ENCODE results near the gene ZNF616. TPM values are rescaled to one million over a fixed set of nuclear protein-coding genes. Genes with fewer than 3 reads are reported as not detected.

ZNF616 gene
- polyA plus RNA-seq (2012; ENCODE audit: insufficient read depth, insufficient read length), result 4.0 TPM

GRCh38 chr19:52139252-52140031, at the start of gene ZNF616:
ZNF616 (minus strand) TSS chr19:52139938; CDS start chr19:52130512, 9,426 bp downstream.
- DNase-seq (ENCODE audit: low read depth, low spot score), result peak; percentile 88
- H3K4me3 ChIP-seq (ENCODE audit: low read length), result peak within 1 kb of the TSS; percentile 99

DNA sequence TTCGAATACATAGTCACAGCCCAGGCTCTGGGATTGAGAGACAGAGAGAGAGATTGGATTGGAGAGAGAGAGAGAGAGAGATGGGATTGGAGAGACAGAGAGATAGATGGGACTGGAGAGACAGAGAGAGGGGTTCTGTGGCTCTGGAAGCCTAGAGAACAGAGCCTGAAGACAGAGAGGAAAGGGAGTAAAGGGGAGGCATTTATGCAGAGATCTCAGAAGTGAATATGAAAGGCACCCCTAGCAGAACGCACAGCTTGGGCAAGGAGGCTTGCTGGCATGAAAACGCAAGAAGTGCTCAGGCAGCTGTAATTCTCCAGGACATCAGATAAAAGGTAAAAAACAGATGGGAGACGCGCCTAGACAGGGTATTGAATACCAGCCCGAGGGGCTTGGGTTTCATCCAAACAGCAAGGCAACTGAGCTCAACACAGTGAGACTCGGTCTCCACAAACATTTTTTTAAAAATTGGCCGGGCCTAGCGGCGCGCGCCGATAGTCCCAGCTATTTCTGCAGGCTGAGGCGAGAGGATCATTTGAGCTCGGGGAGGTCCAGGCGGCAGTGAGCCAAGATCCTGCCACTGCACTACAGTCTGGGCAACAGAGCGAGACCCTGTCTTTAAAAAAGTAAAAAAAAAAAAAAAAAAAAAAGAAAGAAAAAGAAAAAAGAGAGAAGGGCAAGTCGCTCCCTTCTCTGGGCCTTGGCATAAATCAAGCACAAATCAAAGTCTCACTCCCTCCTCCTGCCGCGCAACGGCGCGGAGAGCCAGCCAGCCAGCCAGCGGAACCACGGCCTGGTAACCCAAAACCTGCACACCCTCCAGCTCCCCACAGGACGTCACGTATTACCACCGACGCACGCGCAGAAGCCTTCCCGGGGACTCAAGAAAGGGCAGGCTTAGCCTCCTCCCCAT, 49.3 kb upstream of the ZNF616 start:
- DNase-seq (ENCODE audit: low read depth, low spot score), result no peak

GRCh38 chr19:52187407-52187806, 47.7 kb upstream of the ZNF616 start:
- DNase-seq (ENCODE audit: low read depth, low spot score), result no peak
- H3K4me3 ChIP-seq (ENCODE audit: low read length), result no peak overlapping the region

More for the DNA sequence above, 49.3 kb upstream of the ZNF616 start:
- peak overlapping the region; percentile 65 for H3K4me3 ChIP-seq (ENCODE audit: low read length)

- H3K4me3 ChIP-seq (ENCODE audit: low read length), result no peak overlapping the region
- DNase-seq (ENCODE audit: low read depth, low spot score), result no peak
Measured at GRCh38 chr19:52176574-52176973, 36.8 kb upstream of the ZNF616 start.

DNA sequence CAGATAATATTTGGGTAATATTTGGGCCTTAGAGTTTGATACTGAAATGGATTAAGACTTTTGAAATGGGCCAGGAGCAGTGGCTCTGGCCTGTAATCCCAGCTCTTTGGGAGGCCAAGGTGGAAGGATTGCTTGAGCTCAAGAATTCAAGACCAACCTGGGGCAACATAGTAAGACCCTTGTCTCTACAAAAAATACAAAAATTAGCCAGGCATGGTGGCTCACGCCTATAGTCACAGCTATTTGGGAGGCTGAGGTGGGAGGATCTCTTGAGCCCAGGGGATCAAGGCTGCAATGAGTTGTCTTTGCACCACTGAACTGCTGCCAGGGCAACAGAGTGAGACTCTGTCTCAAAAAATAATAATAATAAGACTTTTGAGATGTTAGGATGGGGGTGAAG, 32.6 kb upstream of the ZNF616 start:
- no peak overlapping the region for H3K4me3 ChIP-seq (ENCODE audit: low read length)
- no peak for DNase-seq (ENCODE audit: low read depth, low spot score)

DNA sequence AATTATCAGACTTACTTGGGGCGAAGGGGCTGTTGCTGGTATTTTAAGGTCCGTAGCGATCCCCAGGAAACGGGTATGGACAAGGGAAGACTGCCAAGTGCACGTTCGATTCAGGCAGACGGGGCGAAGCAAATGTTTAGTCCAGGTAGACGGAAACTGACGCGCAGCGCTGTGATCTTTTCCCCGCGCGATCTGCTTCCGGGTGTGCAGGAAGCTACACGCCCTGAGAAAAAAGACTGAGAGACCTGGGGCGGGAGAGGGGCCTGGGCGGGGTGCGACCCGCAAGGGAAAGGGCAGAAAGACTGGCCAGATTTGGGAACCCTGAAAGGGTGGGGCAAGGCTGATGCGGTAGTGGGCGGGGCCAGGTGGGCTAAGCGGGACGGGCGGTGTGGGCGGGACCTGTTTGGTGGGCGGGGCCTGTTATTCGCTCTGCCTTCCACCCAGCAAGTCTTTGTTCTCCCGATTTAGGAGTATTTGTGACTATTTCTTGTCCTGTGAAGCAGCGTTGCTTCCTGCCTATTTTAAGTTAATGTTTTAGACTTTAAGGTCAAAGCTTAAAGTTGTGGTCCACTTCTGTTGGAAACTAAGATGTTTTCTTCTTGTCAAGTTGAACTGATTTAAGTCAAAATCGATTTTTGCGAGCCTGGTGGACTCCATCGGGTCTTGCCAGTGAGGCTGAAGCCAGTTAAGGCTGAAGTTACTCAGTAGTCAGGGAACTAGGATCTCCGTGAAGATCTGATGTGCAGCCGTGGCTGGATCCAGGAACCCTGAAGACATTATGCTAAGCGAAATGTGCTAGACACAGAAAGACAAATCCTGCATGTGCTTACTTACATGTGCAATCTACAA, 31.8 kb upstream of the ZNF616 start, which contains the start of gene ZNF836:
Gene ZNF836, minus strand, starts transcription at position 301 of the 849 bp plus-strand sequence. CDS start 3,549 bp downstream, outside the sequence.
- no peak for DNase-seq (ENCODE audit: low read depth, low spot score)
- H3K4me3 ChIP-seq (ENCODE audit: low read length), result no peak within 1 kb of the TSS

DNA sequence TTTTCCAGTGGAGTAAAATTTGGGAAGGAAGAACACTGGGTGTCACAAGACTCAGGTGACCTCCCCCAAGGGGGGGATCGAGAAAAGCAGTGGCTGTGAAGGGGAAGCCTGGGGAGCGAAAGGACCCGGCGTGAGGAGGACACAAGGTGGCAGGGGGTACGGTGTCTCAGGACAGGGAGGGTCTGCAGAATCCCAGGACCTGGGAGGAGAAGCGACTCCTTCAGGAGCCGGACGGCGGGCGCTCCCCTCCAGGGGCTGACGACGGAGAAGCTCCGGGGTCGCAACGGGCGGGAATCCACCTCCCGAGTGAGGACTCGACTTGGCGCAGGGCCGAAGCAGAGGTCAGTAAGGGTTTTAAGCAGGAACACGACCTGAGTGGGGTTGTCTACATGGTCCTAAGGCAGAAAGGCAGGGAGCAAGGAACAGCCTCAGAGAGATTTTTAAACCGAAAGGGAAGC, 31.2 kb upstream of the ZNF616 start:
- H3K4me3 ChIP-seq (ENCODE audit: low read length), result no peak overlapping the region
- no peak for DNase-seq (ENCODE audit: low read depth, low spot score)

- no peak for DNase-seq (ENCODE audit: low read depth, low spot score)
- H3K4me3 ChIP-seq (ENCODE audit: low read length), result no peak overlapping the region
Measured at GRCh38 chr19:52170304-52170703, 30.6 kb upstream of the ZNF616 start.

GRCh38 chr19:52155596-52156359, 16.0 kb upstream of the ZNF616 start:
- DNase-seq (ENCODE audit: low read depth, low spot score), result no peak
- H3K4me3 ChIP-seq (ENCODE audit: low read length), result no peak overlapping the region

DNA sequence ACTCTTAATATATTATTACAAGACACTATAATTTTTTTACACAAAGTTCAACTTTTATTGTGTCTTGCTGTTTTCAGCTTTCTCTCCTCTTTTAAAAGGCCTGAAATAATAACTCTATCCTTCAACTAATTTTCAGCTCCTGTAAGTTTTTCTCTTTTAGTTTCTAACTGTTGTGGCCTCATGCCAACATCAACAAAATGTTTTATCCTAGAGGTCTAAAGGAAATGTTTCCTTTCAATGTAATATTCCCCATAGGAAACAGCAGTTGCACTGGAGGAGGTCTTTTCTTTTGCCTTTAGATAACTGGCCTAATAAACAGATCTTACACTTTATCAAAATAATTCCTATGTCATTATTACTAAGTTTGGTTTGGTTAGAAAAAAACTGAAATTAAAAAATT, 8.5 kb upstream of the ZNF616 start:
- no peak for DNase-seq (ENCODE audit: low read depth, low spot score)
- no peak overlapping the region for H3K4me3 ChIP-seq (ENCODE audit: low read length)

GRCh38 chr19:52142001-52142595, 2.4 kb upstream of the ZNF616 start:
- H3K4me3 ChIP-seq (ENCODE audit: low read length), result no peak overlapping the region
- no peak for DNase-seq (ENCODE audit: low read depth, low spot score)

- no peak for DNase-seq (ENCODE audit: low read depth, low spot score)
Measured at GRCh38 chr19:52141203-52141602, 1.5 kb upstream of the ZNF616 start.

GRCh38 chr19:52140032-52140710, 433 bp upstream of the ZNF616 start:
- no peak for DNase-seq (ENCODE audit: low read depth, low spot score)

More at GRCh38 chr19:52141203-52141602, 1.5 kb upstream of the ZNF616 start:
- H3K4me3 ChIP-seq (ENCODE audit: low read length), result no peak overlapping the region

DNA sequence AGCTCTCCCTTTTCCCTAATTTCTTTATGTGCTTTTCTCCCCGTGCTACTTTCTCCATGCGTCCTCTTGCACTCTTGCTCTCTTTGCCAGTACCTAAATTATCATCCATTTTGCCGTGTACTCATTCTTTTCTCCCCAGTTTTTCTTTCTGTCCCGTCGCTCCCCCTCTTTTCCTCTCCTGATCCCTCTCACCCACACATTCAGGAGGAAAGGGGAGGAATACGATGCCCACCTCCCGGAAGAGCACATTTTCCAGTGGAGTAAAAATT, 821 bp downstream of the ZNF616 start:
- DNase-seq (ENCODE audit: low read depth, low spot score), result peak; percentile 0

More at GRCh38 chr19:52140032-52140710, 433 bp upstream of the ZNF616 start:
- H3K4me3 ChIP-seq (ENCODE audit: low read length), result peak overlapping the region; percentile 99

GRCh38 chr19:52138278-52138982, 1.3 kb downstream of the ZNF616 start:
- peak overlapping the region; percentile 99 for H3K4me3 ChIP-seq (ENCODE audit: low read length)
- DNase-seq (ENCODE audit: low read depth, low spot score), result peak; percentile 21

More for the DNA sequence above, 821 bp downstream of the ZNF616 start:
- H3K4me3 ChIP-seq (ENCODE audit: low read length), result peak overlapping the region; percentile 99

DNA sequence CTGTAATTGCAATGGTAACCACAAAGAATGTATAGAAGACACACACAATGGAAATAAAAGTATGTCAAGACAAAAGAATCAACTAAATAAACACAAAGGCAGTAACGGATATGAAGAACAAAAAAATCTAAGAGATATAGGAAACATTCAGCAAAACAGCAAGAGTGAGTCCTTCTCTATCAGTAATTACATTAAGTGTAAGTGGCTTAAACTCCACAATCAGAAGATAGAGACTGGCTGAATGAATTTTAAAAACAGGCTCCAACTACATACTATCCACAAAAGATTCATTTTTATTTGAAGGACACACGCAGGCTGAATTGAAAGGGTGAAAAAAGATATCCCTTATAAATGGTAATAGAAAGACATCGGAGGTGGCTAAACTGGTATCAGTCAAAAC, 19.5 kb downstream of the ZNF616 start:
- no peak overlapping the region for H3K4me3 ChIP-seq (ENCODE audit: low read length)
- no peak for DNase-seq (ENCODE audit: low read depth, low spot score)

DNA sequence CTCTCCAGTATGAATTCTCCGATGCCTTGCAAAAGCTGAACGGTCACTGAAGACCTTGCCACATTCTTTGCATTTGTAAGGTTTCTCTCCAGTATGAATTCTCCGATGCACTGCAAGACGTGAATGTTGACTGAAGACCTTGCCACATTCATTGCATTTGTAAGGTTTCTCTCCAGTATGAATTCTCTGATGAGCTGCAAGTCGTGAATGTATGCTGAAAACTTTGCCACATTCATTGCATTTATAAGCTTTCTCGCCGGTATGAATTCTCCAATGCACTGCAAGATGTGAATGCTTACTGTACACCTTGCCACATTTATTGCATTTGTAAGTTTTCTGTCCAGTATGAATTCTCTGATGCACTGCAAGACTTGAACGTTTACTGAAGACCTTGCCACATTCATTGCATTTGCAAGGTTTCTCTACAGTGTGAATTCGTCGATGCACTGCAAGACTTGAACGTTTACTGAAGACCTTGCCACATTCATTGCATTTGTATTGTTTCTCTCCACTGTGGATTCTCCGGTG, 24.1 kb downstream of the ZNF616 start:
- H3K4me3 ChIP-seq (ENCODE audit: low read length), result no peak overlapping the region
- no peak for DNase-seq (ENCODE audit: low read depth, low spot score)

Measured in Jurkat, Clone E6-1 (cell line).